GM21786 (cell line): Measurements from ENCODE around the gene CXXC5.

ENCODE experiments used
- ATAC-seq: cut with Tn5 transposase; IDR thresholded peaks from one replicate; pipeline ENCODE4 v1.9.1; 2021; ENCODE audit not compliant: unreplicated experiment

Gene CXXC5

GRCh38 chr5:139664727-139665351 is 16.7 kb downstream of the CXXC5 start:
- ATAC-seq, result no peak

GRCh38 chr5:139665626-139666025 is 17.5 kb downstream of the CXXC5 start:
- no peak for ATAC-seq

- ATAC-seq, result no peak
These were observed 18.4 kb downstream of the CXXC5 start for GRCh38 chr5:139666551-139666950.

GRCh38 chr5:139667001-139667729 is 19.0 kb downstream of the CXXC5 start:
- no peak for ATAC-seq

GRCh38 chr5:139667730-139668063 is 19.5 kb downstream of the CXXC5 start:
- no peak for ATAC-seq

- ATAC-seq, result no peak
These were observed 20.1 kb downstream of the CXXC5 start for GRCh38 chr5:139668064-139668880.

GRCh38 chr5:139668924-139669661 is 20.9 kb downstream of the CXXC5 start:
- ATAC-seq, result no peak

- peak; percentile 31 for ATAC-seq
These were observed 21.7 kb downstream of the CXXC5 start for GRCh38 chr5:139669662-139670368.

GRCh38 chr5:139670369-139671095 is 22.4 kb downstream of the CXXC5 start:
- peak; percentile 48 for ATAC-seq

GRCh38 chr5:139671096-139671841 is 23.1 kb downstream of the CXXC5 start:
- no peak for ATAC-seq

GRCh38 chr5:139675213-139675612 is 27.1 kb downstream of the CXXC5 start:
- no peak for ATAC-seq

GRCh38 chr5:139675825-139676224 is 27.7 kb downstream of the CXXC5 start:
- no peak for ATAC-seq

- ATAC-seq, result no peak
These were observed 28.3 kb downstream of the CXXC5 start for GRCh38 chr5:139676406-139676805.

- ATAC-seq, result no peak
These were observed 29.0 kb downstream of the CXXC5 start for GRCh38 chr5:139676951-139677735.

- ATAC-seq, result no peak
These were observed 29.8 kb downstream of the CXXC5 start for GRCh38 chr5:139677736-139678613.

GRCh38 chr5:139678751-139679750 is 30.9 kb downstream of the CXXC5 start:
- ATAC-seq, result no peak
